CD4-positive, alpha-beta T cell treated with Interleukin-6 for 4 hours (primary cell): ENCODE results near the gene KCNMB4.

Source experiments
- DNase-seq: peaks from one replicate; pipeline ENCODE4 v3.0.0-alpha.2; 2020; ENCODE audit warnings: mixed read lengths

The KCNMB4 gene

DNA sequence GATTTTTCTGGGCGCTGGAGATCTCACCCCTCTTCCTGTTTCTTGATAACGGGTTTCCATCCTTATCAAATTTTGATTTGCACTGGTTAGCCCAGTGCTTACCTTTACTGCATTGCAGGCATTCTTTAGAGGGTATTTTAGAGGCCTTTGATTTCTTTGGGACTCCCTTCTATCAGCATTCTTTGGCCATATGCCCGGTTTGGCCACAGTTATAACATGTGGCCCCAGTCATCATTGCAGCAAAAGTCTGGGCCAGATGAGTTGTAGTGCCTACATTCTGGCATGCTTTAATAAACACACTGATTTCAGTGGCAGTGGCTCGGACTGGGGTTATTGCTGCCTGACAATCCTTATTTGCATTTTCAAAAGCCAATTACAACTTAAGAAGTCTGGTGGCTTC lies 82.3 kb downstream of the KCNMB4 start:
- no peak for DNase-seq

DNA sequence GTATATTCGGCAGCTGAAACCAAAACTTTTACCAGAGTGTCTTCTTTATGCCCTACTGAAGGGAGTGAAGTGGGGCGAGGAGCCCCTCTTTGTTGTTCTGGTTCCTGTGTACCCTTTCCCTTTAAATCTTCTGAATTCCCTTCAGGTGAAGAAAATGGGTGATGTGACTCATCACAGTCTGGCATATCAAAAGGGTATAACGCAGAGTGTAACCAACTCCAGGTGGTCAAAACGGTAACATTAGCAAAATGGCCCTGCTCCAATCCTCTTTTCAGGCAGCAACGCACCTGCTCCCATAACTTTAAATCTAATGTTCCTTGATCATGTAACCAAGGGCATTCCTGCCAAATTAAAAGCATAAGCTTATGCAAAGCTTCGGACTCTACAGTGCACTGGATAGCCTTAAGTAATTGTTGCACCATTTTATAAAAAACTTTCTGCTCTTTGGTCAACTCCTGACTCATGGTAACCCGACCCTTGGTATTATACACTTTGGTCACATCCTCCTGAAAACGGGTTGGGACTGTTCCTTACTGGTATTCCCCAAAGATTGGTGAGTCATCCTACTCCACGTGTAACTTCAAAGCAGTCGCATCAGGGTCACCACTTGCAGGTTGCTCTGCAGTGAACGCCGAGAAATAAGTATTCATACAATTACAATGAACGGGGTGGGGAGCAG lies 83.1 kb downstream of the KCNMB4 start:
- DNase-seq, result no peak

DNA sequence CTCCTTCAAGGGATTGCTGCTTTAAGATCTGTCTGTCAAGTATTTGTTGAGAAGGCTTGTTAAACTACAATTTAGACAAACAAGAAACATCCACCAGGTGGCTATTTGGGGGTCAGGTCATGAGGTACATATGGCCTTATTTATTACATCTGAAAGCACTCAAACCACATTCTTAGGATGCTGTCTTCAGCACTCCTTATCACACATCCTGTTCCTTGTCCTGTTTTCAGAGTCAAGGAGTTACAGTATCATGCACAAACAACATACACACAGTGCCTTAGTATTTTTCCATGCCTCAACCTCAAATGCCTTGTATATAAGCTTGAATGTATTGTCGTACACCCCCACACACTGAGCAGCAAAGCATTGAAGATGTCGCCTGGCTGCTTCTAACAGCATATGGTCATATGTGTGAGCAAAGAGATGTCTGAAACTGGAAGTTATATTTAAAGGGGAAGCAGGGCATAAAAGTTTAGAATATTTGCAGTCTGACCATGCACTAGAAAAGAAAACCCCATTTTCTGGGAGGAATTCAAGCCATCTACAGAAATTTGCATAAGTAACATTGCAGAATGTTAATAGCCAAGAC lies 83.8 kb downstream of the KCNMB4 start:
- no peak for DNase-seq

DNA sequence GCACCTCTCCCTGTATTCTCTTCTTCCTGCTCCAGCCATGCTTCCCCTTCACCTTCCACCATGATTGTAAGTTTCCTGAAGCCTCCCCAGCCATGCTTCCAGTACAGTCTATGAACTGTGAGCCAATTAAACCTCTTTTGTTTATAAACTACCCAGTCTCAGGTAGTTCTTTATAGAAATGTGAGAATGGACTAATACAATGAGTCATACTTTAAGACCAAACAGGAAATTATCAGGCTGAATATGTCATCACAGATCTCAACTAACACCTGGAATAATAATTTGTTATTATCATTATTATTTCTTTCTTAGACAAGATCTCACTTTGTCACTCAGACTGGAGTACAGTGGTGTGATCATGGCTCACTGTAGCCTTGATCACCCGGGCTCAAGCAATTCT lies 85.4 kb downstream of the KCNMB4 start:
- DNase-seq, result no peak

DNA sequence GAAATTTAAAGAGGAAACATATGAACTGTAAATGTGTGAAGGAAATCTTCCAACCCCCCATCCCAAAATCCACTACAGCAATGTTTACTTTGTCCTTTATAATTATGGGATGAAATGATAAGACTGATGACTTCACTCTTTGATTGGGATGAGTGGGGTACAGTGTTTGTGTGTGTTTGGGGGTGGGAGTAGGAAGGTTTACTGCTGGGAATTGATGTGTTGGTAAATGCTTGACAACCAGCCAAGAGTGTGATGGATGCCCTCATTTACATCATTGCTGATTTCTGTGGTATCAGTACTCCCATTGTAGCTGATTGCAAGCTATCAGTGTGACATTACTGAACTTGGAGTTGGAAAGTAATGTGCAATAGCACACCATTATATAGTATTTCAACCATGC lies 90.9 kb downstream of the KCNMB4 start:
- no peak for DNase-seq

DNA sequence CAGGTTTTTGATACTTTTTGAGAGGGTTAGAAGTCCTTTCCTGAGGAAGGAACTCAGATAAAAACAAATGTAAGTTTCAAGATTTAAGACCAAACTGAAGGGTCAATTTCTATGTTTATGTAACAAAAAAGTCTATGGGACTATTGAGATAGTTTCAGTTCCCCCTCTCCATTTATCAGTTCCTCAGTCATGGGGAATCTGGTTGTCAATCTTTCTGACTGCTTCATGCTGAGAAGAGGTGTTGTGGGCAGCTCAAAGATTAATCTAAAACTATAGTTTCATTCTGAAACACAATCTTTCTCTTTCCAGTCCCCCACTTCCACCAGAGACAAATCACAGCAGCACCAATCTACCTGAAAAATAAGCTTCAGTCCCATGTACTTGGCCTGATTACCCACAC lies 93.7 kb downstream of the KCNMB4 start:
- no peak for DNase-seq

DNA sequence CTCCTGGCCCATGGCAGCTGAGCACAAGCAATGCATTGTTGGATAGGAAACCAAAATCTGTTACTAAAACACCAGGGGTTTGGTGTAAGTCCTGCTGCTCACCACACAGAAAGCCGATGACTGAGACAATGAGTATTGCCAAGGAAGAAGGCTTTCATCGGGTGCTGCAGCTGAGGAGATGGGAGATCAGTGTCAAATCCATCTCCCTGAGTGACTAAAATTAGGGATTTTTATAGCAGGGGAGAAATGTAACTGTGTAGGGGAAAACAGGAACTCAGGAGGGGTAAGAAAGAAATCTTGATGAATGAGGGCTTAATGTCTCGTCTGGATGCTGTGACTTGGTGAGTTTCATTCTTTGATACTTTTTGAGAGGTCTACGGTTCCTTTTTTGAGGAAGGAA lies 97.9 kb downstream of the KCNMB4 start:
- no peak for DNase-seq

DNA sequence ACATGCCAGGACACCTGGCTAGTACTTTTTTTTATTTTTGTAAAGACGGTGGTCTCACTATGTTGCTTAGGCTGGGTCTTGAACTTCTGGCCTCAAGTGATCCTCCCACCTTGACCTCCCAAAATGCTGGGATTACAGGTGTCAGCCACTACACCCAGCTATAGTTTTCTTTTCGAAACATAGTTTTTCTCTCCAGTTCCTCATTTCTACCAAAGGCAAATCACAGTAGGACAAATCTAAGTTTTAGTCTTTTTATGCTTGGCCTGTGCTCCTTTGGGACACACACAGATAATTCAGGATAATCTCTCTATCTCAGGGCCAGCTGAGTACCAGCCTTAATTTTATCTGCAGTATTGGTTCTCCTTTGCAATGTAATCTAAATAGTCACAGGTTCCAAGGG lies 100.7 kb downstream of the KCNMB4 start:
- DNase-seq, result no peak

DNA sequence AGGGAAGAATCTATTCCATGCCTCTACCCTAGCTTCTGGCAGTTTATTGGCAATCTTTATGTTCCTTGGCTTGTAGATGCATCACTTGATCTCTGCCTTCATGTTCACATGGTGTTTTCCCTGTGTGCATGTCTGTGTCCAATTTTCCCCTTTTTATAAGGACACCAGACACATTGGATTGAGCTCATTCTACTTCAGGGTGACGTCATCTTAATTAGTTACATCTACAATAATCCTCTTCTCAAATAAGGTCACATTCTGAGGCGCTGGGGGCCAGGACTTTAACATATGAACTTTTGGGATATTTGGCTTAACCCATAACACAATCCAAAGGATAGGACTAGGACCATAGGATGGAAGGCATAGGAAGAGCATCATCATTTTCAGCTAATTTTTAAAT lies 101.4 kb downstream of the KCNMB4 start:
- DNase-seq, result no peak

DNA sequence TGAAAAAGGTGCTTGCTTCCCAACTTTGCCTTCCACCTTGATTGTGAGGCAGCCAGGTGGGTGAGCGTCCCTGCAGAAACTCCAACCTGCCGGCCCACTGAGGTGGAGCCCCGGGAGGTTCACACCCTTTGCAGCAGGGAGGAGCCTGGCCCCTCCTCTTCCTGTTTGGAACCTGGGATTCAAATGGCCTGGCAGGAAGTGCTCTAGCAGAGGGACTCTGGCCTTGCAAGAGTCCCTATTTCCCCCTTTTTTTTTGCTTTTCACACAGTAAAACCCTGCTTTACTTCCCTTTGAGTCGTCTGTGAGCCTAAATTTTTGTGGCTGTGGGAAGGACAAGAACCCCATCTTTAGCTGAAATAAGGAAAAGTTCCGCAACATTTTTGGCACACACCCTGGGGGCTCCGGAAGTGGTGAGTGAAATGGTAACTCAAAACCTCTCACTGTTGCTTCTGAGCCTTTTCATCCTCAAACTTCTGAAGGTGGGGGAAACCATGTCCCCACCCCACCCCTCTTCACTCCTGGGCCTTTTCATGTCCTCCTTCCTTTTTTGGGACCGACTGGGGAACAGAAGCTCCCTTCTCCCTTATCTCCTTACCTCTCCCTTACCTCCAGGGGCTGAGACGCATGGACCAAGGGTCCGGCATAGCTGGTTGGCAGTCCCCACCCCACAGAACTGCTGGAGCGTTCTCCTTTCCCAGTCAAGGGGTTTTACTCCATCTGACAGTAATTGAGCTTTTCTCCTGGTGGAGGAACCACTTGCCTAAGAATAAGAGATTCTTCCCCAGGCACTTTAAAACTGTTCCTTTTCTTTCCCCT lies 102.0 kb downstream of the KCNMB4 start:
- DNase-seq, result no peak

DNA sequence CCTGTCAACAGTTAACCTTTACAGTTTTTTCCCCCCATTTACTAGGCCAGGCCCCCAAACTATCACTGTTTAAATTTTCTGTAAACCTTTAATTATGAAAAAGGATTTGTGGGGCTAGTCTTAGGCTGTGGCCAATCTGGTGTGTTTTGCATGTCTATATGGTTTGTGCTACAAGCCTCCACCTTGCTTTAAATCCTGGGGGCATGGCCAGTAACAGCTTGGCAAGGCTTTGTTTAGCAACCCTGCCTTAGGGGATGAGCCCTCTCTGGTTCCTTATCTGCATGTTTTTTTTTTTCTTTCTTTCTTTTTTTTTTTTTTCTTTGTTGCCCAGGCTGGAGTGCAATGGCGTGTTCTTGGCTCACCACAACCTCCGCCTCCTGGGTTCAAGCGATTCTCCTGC lies 102.7 kb downstream of the KCNMB4 start:
- DNase-seq, result no peak

DNA sequence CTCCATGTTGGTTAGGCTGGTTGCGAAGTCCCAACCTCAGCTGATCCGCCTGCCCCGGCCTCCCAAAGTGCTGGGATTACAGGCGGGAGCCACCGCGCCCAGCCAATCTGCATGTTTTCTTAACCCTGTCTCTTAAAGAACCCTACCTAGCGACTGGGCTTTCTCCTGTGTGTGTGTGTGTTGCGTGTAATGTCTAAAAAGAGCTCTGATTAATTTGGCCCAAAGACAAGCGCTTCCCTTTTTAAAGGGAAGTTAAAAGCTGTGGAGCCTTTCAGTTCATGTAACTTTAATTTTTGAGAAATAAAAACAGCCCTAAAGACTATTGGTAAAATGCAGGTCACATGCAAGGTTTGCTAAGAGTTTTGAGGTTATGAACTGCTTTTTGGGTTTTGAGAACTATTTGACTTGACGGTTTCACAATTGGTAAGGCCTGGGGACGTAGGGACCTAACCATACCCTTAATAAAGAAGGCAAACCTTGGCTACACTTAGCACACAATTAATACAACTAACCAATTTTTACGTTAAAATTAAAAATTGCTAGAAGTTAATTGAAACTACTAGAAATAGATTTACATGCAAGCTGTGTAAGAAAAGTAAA lies 103.2 kb downstream of the KCNMB4 start:
- DNase-seq, result no peak

DNA sequence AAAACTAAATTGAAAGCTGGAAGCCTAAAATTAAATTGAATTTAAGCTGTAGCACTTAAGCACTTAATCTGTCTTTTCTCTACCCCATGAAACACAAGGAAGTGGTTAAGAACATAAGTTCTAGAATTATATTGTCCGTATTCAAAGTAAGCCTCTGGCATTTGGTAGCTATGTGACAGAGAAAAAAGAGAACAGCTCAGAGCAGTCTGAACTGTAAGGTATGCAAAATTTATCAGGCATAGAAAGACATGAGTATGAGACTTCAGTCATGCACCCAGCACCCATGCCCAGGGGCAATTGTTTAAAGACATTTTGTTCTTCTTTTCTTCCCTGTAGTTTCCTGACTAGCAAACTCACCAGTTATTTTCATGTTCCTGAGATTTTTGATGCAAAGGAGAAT lies 116.7 kb downstream of the KCNMB4 start:
- DNase-seq, result no peak
